ENCODE data around the gene KCNK6.
"Not testable (repeated sequence)": the region's sequence is repeated elsewhere in the genome, so short reads cannot be mapped to it uniquely, and the experiment has no call there.

Gene KCNK6

DNA sequence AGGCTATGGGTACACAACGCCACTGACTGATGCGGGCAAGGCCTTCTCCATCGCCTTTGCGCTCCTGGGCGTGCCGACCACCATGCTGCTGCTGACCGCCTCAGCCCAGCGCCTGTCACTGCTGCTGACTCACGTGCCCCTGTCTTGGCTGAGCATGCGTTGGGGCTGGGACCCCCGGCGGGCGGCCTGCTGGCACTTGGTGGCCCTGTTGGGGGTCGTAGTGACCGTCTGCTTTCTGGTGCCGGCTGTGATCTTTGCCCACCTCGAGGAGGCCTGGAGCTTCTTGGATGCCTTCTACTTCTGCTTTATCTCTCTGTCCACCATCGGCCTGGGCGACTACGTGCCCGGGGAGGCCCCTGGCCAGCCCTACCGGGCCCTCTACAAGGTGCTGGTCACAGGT is 6.9 kb downstream of the KCNK6 start:
- no peak for DNase-seq

DNA sequence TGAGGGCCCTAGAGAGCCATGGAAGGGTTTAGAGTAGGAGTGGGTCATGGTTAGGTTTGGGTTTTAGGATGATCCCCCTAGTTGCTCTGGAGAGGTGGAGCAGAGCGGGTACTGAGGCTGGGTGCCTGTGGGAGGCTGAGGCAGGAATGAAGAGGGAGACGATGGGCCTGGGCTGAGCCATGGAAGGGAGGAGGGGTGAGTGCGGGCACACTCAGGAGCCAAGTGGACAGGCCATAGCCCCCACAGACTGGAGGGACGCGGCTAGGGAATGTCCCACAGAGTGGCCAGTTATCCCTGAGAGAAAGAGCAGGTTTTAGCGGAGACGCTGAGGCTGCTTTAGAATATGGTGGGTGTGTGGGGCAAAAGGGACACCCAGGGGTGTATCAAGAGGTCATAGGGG is 10.0 kb downstream of the KCNK6 start:
- DNase-seq: no peak

DNA sequence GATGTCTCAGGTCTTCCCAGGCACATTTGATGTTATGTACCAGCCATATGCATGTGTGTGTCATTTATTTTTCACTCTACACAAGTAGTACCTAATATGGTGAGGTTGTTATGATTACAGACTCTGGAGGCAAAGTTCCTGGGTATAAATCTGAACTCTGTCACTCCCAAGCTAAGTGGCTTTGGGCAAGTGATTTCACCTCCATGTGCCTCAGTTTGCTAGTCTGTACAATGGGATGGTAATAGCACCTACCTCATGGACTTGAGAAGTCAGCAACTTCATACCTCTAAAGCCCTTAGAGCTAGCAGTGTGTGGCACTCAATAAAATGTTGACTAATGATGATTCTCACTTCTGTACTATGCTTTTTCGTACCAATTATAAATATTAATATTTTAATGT is 12.1 kb downstream of the KCNK6 start:
- DNase-seq: no peak

DNA sequence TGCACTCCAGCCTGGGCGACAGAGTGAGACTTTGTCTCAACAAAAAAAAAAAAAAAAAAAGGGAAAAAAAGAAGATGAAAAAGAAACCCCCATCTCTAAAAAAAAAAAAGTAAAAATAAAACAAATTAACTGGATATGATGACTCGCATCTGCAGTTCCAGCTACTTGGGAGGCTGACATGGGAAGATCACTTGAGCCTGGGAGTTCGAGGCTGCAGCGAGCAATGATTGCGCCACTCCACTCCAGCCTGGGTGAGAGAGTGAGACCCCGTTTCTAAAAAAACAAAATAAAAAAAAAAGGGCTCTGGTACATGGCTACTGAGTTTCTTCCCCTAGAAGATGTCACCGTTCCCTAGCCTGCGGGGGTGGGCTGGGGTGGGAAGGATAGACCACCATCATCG is 13.6 kb downstream of the KCNK6 start:
- no peak for DNase-seq

DNA sequence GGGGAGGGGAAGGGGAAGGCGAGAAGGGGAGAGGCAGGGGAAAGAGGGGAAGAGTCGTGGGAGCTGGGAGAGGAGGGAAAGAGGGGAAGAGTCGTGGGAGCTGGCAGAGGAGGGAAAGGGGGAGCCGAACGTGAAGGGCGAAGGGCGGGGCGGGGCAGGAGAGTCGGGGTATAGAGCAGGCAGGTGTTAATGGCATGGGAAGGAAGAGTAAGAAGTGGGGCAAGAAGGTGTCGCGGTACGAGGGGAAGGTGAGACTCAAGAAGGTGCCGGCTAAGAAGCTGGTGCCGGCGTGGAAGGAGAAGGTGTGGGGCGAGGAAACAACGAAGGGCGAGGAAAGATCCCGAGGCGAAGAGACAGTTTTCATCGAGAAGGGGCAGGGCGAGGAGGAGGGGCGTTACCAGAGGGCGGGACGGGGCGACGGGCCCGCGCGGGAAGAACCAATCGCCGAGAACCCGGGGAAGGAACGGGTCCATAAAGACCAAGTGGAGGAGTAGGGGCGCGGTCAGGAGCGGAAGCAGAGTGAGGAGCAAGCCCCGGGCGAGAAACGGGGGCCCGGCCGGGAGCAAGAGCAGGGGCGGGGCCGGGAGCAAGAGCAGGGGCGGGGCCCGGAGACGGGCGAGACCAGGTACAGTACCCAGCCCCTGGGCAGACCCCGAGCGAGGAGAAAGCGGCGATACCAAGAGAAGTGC is 16.4 kb downstream of the KCNK6 start:
- peak; percentile 93 for DNase-seq

DNA sequence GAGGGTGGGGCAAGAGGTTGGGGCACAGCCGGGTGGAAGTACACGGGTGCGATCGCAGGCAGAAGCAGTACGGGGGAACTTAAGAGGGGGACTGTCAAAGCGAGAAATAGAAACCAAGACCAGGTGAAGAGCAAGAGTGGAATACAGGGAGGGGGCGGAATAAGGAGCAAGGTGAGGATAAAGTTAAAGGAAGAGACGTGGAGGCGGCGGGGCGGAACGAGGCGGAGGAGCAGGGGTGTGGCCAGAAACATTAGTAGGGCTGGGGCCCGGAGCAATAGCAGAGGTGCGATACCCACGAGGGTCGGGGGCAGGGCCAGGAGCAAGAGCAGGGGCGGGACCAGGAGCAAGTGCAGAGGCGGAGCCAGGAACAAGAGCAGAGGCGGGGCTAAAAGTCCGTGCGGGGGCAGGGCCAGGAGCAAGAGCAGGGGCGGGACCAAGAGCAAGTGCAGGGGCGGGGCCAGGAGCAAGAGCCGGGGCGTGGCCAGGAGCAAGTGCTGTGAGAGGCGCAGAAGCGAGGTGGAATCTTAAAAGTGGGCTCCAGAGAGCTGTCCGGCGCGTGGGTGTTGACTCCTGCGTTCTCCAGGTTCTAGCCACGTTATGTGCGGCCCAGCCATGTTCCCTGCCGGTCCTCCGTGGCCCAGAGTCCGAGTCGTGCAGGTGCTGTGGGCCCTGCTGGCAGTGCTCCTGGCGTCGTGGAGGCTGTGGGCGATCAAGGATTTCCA is 17.2 kb downstream of the KCNK6 start:
- peak; percentile 94 for DNase-seq

DNA sequence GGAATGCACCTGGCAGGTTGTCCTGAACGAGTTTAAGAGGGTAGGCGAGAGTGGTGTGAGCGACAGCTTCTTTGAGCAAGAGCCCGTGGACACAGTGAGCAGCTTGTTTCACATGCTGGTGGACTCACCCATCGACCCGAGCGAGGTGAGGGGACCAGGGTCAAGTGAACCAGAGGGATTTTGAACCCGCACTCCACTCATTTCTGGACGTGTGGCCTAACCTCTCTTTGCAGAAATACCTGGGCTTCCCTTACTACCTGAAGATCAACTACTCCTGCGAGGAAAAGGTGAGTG is 17.7 kb downstream of the KCNK6 start:
- DNase-seq: peak; percentile 10

DNA sequence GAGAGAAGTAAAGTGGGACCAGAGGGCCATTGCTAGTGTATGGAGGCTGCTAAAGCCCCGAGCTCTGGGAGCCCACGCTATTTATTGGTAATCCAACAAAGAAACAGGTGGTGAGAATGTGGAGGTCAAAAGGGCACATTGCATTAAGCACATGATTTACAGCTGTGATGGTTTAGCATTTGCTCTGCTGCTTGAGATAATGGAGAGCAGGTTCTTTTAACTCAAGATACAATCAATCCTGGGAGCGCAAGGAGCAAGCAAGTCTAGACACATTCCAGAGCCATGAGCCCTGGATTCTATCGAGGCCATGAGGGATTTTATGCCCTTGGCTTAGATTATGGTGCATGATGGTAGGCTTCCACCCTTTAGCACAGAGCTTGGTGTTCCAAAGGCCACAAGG is 19.4 kb downstream of the KCNK6 start:
- DNase-seq: not testable (repeated sequence)

DNA sequence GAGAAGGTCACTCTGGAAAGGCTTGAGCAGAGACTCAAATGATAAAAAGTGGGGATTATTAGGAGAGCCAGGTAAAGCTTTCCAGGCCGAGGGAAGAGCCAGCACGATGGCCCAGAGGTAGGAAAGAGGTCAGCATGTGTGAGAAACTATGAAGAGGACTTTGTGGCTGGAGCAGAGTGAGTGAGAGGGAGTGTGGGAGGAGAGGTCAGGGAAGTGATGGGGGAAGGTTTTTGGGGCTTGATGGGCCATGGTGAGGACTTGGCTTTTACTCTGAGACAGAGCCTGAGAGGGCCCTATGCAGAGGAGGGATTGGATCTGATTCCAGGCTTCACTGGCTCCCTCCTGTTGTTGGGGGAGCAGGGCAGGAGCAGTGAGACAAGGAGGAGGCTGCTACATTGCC is 21.3 kb downstream of the KCNK6 start:
- no peak for DNase-seq

DNA sequence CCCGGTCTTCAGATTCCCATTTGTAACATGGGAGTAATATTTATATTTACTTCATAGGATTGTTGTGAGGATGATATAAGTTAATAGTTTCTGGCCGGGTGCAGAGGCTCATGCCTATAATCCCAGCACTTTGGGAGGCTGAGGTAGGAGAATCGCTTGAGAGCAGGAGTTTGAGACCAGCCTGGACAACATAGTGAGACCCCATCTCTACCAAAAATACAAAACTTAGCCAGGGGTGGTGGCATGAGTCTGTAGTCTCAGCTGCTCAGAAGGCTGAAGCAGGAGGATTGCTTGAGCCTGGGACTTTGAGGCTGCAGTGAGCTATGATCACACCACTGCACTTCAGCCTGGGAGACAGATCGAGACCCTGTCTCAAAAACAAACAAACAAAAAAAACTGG is 27.2 kb downstream of the KCNK6 start:
- no peak for DNase-seq

DNA sequence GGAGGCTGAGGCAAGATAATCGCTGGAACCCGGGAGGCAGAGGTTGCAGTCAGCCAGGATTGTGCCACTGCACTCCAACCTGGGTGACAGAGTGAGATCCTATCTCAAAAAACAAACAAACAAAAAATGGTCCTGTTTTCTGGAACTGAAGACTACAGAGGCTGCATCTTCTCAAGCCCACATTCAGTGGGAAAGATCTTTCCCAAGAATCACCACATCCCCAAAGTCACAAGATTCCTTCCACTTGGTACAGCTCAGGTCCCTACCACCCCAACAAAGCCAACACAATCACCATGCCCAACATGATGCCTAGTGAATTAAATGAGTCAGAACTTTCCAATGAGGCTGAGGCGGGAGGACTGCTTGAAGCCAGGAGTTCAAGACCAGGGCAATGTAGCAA is 31.2 kb downstream of the KCNK6 start:
- DNase-seq: no peak

DNA sequence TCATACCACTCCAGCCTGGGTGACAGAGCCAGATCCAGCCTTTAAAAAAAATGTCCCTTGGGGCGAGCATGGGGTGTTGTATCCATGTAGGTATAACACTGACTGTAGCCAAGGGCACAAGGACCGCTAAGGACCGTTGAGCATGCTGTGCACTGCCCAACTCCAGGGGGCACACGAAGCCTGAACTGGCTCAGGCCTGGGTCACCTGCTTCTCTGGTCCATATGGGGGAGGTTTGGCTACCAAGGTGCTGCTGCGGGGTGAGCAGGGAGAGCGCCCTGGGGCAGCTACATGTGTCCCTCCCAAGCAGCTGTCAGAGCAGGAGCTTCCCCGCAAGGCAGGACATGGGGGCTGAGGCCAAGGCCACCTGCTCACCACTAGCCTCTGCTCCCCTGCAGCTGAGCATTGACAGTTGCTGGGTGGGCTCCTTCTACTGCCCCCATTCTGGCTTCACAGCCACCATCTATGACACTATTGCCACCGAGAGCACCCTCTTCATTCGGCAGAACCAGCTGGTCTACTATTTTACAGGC is 32.3 kb downstream of the KCNK6 start:
- DNase-seq: no peak

DNA sequence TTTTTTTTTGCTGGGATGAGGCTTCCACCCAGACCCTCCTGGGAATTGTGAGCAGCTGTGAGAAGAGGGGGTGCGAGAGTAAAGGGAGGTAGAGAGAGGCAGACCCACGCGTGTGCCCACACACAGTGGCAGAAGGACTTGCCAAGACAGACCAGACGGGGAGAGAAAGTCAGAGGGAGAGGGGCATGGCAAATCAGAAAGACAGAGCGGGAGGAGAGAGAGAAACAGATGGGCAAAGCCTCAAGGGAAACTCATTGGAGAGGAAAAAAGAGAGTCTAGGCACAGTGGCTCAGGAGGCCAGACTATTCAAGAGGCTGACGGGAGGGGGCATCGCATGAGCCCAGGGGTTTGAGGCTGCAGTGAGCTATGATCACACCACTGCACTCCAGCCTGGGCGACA is 33.0 kb downstream of the KCNK6 start:
- no peak for DNase-seq

DNA sequence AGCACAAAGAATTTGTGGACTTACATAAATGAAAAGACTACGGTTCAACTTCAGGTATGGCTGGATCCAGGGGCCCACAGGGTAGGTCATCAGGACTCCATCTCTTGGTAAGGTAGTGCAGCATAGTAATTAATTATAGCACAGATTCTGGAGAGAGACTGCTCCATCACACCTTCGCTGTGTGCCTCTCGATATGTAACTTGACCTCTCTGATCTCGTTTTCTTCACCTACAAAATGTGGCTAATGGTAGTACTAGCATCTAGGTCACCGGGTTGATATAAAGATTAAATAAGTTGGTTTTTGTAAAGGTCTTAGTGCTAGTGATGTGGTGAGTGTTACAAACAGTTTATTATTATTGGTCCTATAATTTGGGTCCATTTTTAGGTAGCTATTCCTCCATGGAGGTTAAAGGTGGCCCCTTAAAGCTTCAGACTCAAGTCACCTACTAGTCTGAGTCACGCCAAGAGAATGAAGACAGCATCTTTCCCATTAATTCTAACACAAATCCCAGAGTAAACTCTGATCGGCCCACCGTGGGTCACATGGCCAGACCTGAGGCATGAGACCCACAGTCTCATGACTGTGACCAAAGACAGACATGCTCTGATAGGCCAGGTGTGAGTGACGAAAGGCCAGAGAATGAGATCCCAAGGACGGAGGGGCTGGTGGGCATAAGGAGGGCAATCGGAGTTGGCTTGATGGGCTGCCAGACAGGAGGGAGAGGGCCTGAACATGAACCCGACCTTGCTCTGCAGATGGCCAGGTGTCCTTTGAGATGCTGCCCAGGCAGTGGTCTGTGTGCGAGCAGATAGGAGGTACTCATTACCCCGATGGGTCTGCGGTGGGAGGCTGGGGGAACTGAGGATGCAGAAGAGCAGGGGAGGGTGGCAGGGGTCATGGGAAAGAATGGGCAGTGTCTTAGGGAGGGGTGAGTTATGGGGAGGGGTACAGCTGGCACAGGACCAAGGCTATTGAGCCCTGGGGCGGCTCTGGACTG is 36.4 kb downstream of the KCNK6 start:
- no peak for DNase-seq

DNA sequence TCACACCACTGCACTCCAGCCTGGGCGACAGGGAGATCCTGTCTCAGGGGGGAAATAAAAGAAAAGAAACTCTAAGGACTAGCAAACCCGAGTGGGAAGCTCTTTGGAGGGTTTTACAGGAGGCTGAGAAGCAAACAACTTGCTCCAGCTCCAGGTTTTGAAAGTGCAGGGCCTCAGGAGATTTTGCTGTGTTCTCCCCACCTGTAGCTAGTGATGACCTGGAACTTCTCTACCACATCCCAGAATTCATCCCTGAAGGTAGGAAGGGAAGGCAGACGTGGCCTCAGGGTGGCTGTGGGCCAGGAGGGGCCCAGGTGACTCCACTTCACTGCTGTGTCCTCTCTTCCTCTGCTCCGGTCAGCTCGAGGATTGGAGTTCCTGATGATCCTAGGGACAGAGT is 38.4 kb downstream of the KCNK6 start:
- DNase-seq: no peak

DNA sequence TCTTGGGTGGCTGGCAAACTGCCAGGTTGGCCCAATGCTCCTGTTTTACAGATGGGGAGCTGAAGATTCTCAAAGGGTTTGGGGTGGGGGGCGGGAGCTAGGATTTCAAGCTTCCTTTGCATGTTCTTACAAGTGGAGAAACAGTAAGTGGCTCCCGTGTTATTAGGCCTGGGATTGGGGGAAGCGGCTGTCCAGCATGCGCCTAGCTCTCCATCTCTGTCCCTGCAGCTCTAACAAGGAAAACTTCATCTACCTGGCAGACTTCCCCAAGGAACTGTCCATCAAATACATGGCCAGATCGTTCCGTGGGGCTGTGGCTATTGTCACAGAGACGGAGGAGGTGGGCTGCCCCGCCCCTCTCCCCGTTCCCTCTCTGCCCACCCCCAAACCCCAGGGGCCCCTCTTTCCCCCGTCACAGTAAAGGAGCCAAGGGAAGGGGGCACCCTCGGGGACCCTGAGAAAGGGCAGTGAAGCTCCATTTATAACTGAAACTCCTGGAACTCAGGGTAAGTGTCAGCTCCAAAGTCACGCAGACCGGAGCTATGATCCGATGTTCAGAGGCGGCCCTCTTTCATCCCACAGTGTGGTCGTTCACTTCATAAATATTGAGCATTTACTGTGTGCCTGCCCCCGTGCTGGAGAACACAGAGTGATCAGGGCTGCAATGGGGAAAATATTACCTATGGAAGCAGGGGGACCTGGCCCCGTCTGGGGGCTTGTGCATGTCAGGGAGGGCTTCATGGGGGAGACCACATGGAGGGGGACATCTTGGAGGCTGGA is 39.8 kb downstream of the KCNK6 start:
- no peak for DNase-seq

DNA sequence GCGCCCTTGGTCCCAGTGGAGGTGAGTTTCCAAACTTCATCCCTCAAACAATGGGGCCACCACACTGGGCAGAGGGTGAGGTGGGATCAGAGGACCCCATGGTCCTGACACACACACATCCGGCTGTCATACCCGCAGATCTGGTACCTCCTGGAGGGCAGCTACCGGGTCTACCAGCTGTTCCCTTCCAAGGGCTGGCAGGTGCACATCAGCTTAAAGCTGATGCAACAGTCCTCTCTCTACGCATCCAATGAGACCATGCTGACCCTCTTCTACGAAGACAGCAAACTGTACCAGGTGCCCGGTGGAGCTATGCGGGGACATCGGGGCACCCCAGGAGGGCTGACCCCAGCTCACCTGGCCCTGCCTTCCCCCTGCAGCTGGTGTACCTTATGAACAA is 40.7 kb downstream of the KCNK6 start:
- no peak for DNase-seq

DNA sequence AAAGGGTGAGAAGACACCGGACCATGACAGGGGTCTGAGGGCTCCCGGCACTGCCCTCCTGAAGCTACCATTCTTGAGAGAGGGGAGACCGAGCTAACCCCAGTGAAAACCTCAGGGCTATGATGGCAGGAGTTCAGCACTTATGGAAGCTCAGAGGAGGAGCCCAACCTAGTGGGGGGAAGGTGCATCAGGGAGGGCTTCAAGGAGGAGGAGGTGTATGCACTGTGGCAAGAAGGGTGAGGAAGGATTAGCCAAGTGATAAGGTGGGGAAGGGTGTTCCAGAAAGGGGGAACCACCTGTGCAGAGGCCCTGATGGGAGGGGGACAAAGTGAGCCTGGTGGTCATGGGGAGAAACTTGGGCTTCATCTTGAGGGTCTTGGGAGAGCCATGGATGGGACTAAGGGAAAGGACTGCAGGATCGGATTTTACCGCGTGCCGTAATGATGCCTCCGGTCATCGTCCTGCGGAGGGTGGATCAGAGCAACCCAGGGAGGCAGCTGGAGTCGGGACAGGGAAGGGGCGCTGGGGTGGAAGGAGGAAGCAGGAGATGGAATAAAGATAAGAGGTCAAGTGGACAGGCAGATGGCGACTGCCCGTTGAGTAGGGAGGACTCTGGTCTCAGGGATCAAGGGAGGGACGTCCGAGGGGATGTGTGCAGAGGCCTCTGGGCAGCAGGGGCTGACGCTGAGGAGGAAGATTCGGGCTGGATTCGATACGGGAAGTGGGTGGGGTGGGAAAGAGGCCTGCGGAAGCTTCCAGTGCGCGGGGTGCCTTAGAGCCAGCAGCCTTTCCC is 41.4 kb downstream of the KCNK6 start:
- no peak for DNase-seq

DNA sequence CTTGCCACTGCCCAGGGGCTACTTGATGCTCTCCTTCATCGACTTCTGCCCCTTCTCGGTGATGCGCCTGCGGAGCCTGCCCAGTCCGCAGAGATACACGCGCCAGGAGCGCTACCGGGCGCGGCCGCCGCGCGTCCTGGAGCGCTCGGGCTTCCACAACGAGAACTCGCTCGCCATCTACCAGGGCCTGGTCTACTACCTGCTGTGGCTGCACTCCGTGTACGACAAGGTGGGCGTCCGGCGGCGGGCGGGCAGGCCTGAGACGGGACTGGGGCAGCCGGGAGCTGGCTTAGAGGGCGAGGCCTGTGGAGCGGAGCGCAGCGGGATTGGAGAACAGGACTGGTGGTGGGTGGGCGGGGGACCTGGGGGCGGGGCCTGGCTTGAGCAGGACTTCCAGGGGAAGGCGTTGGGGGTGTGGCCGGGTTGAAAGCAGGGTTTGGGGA is 42.0 kb downstream of the KCNK6 start:
- DNase-seq: peak; percentile 64

DNA sequence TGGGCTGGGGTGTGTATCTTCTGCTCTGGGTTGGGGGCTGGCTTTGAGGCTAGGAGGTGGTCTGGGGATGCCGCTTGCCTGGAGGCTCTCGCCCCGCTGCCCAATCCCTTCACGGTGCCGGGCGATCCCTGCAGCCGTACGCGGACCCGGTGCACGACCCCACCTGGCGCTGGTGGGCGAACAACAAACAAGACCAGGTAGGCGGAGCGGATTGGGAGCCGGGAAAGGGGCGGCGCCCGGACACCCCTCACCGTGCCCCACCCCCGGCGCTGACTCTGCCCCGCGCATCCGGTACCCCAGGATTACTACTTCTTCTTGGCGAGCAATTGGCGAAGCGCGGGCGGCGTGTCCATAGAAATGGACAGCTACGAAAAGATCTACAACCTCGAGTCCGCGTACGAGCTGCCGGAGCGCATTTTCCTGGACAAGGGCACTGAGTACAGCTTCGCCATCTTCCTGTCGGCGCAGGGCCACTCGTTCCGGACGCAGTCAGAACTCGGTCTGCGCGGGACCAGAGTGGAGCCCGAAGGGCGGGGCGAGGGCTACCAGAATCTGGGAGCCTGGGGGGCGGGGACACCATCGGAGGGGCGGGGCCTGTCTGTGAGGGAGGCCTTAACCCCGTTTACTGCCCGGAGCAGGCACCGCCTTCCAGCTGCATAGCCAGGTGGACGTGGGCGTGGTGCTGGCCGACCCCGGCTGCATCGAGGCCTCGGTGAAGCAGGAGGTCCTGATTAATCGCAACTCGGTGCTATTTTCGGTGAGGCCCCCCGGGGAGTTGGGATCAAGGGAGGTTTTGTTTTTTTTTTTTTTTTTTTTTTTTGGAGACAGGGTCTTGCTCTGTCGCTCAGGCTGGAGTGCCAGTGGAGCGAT is 42.7 kb downstream of the KCNK6 start:
- DNase-seq: peak; percentile 70

All from stimulated activated CD4-positive, alpha-beta T cell treated with anti-CD3 and anti-CD28 coated beads, Interleukin-4, amount 100 ng/mL, for 1 hour (primary cell).